ENCODE results near the gene TGIF1.

TGIF1 gene

GRCh38 chr18:3450012-3450798 is at the start of gene TGIF1:
TSS of gene TGIF1 (plus strand) at chr18:3450172. CDS start at chr18:3450490, 318 bp downstream.
- peak; percentile 37 for DNase-seq (ENCODE audit: extremely low spot score)
- TF ChIP-seq L3MBTL2 (conservative IDR thresholded peaks at IDR 0.05) (peak; percentile 59; the same call in 1 of the 2 replicates), BHLHE40 (IDR thresholded peaks at IDR 0.05; ENCODE audit: borderline replicate concordance) (no peak)
- POLR2A ChIA-PET, result interaction anchor here (0.8 kb wide), 1 partner anchor 41 kb away, joined by 3 read pairs; no protein-coding TSS in a partner anchor
- CTCF ChIA-PET, result no interaction called here

GRCh38 chr18:3400567-3401296 is 49.2 kb upstream of the TGIF1 start:
- ChIA-PET CTCF (no interaction called here), POLR2A (no interaction called here)
- no peak for DNase-seq (ENCODE audit: extremely low spot score)
- TF ChIP-seq ELF4 (IDR thresholded peaks at IDR 0.05), result no peak
- TF ChIP-seq ARNT (IDR thresholded peaks at IDR 0.05), result no peak
- no peak for TF ChIP-seq FOXM1 (IDR thresholded peaks at IDR 0.05; ENCODE audit: borderline replicate concordance)
- no peak for TF ChIP-seq TARDBP (IDR thresholded peaks at IDR 0.05)
- no peak for TF ChIP-seq HDGF (IDR thresholded peaks at IDR 0.05; ENCODE audit: borderline replicate concordance)
- no peak for TF ChIP-seq SP1 (IDR thresholded peaks at IDR 0.05)
- no peak for TF ChIP-seq L3MBTL2 (conservative IDR thresholded peaks at IDR 0.05)
- TF ChIP-seq PKNOX1 (IDR thresholded peaks at IDR 0.05), result no peak

- no peak for DNase-seq (ENCODE audit: extremely low spot score)
- no peak for TF ChIP-seq L3MBTL2 (conservative IDR thresholded peaks at IDR 0.05)
- no peak for TF ChIP-seq NFRKB (IDR thresholded peaks at IDR 0.05)
- TF ChIP-seq TARDBP (IDR thresholded peaks at IDR 0.05), result no peak
- POLR2A ChIA-PET, result no interaction called here
- CTCF ChIA-PET, result no interaction called here
These were observed 48.0 kb upstream of the TGIF1 start for GRCh38 chr18:3401669-3402620.

GRCh38 chr18:3402982-3403451 is 47.0 kb upstream of the TGIF1 start:
- CTCF ChIA-PET, result no interaction called here
- TF ChIP-seq SUZ12 (IDR thresholded peaks at IDR 0.05) (no peak), BHLHE40 (IDR thresholded peaks at IDR 0.05; ENCODE audit: borderline replicate concordance) (no peak), FOXK2 (IDR thresholded peaks at IDR 0.05) (no peak), ELF4 (IDR thresholded peaks at IDR 0.05) (no peak), L3MBTL2 (conservative IDR thresholded peaks at IDR 0.05) (no peak), PKNOX1 (IDR thresholded peaks at IDR 0.05) (no peak), HDGF (IDR thresholded peaks at IDR 0.05; ENCODE audit: borderline replicate concordance) (no peak), CTBP1 (IDR thresholded peaks at IDR 0.05; ENCODE audit: borderline replicate concordance) (no peak), FOXM1 (IDR thresholded peaks at IDR 0.05; ENCODE audit: borderline replicate concordance) (no peak), LEF1 (IDR thresholded peaks at IDR 0.05; ENCODE audit: borderline replicate concordance) (no peak), FOXA1 (IDR thresholded peaks at IDR 0.05) (no peak), ZNF384 (IDR thresholded peaks at IDR 0.05) (no peak)
- POLR2A ChIA-PET, result no interaction called here
- no peak for DNase-seq (ENCODE audit: extremely low spot score)

- DNase-seq (ENCODE audit: extremely low spot score), result no peak
- no peak for TF ChIP-seq FOXA1 (IDR thresholded peaks at IDR 0.05)
- ChIA-PET CTCF (no interaction called here), POLR2A (no interaction called here)
These were observed 44.3 kb upstream of the TGIF1 start for GRCh38 chr18:3405713-3406112.

GRCh38 chr18:3408107-3408506 is 41.9 kb upstream of the TGIF1 start:
- ChIA-PET CTCF (no interaction called here), POLR2A (no interaction called here)
- TF ChIP-seq TARDBP (IDR thresholded peaks at IDR 0.05) (no peak), HDGF (IDR thresholded peaks at IDR 0.05; ENCODE audit: borderline replicate concordance) (no peak), SUZ12 (IDR thresholded peaks at IDR 0.05) (no peak), FOXK2 (IDR thresholded peaks at IDR 0.05) (no peak), FOXA1 (IDR thresholded peaks at IDR 0.05) (no peak), ARNT (IDR thresholded peaks at IDR 0.05) (no peak), BHLHE40 (IDR thresholded peaks at IDR 0.05; ENCODE audit: borderline replicate concordance) (no peak), SP1 (IDR thresholded peaks at IDR 0.05) (no peak), NFRKB (IDR thresholded peaks at IDR 0.05) (no peak), LEF1 (IDR thresholded peaks at IDR 0.05; ENCODE audit: borderline replicate concordance) (no peak), ELF4 (IDR thresholded peaks at IDR 0.05) (no peak), CTBP1 (IDR thresholded peaks at IDR 0.05; ENCODE audit: borderline replicate concordance) (no peak)
- DNase-seq (ENCODE audit: extremely low spot score), result no peak

Data from HEK293T (cell line).